GM04504 (cell line): ENCODE measurements around the gene CDYL2.

ENCODE experiments used
- DNase-seq: peaks from one replicate; pipeline ENCODE4 v3.0.0-alpha.2; 2012; ENCODE audit warnings: low read depth

CDYL2 gene

GRCh38 chr16:80620736-80621605 is 183.4 kb downstream of the CDYL2 start:
- no peak for DNase-seq

- no peak for DNase-seq
Measured at GRCh38 chr16:80619824-80620223, 184.6 kb downstream of the CDYL2 start.

GRCh38 chr16:80618862-80619648 is 185.3 kb downstream of the CDYL2 start:
- DNase-seq, result no peak

DNA sequence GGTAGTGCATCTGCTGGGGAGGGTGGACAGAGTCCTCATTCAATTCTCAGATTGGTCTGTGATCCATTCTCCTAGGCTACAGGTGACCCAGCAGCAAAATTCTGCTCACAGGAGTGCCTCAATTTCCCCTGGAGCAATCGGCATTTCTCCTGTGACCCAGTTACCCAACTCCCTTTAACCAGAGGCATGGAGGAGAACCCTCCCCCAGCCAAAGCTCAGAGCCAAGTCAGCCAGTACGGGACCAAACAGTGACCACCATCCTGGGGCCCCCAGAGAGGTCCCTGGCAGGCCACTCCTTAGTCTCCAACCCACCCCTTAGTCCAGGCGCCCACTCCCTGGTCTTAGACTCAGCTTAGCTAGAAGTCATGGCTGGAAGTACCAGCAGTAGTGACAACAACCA is 188.0 kb downstream of the CDYL2 start:
- DNase-seq, result no peak

GRCh38 chr16:80615735-80616134 is 188.7 kb downstream of the CDYL2 start:
- DNase-seq, result no peak

GRCh38 chr16:80614908-80615671 is 189.3 kb downstream of the CDYL2 start:
- no peak for DNase-seq

DNA sequence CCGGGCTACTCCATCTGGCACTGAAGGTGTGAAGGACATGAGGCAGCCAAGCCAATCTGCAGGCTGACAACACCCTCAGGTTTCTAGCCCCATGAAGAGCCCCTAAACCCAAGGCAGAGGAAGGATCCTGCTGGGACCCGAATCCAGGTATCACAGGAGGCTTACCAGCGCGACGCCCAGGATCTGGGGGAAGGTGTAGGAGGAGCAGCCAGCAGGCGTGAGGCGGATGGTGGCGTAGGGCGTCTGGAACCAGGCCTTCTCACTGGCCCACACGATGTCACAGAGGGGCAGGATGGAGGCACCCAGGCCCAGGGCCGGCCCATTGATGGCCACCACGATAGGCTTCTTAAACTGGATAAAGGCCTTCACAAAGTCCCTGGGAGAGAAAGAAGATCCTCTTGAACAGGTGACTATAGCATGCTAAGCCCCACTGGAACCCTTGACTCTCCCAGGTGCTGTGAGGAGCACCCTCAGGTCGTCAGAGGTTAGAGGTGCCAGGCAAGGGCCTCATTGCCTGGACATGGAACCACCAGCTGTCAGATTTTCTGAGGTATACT is 191.9 kb downstream of the CDYL2 start:
- no peak for DNase-seq

- no peak for DNase-seq
Measured at GRCh38 chr16:80611930-80612327, 192.5 kb downstream of the CDYL2 start.

GRCh38 chr16:80611171-80611929 is 193.0 kb downstream of the CDYL2 start:
- no peak for DNase-seq

GRCh38 chr16:80610481-80611156 is 193.8 kb downstream of the CDYL2 start:
- no peak for DNase-seq

- no peak for DNase-seq
Measured at GRCh38 chr16:80608946-80609345, 195.5 kb downstream of the CDYL2 start.

- no peak for DNase-seq
Measured at GRCh38 chr16:80607204-80607603, 197.2 kb downstream of the CDYL2 start.

DNA sequence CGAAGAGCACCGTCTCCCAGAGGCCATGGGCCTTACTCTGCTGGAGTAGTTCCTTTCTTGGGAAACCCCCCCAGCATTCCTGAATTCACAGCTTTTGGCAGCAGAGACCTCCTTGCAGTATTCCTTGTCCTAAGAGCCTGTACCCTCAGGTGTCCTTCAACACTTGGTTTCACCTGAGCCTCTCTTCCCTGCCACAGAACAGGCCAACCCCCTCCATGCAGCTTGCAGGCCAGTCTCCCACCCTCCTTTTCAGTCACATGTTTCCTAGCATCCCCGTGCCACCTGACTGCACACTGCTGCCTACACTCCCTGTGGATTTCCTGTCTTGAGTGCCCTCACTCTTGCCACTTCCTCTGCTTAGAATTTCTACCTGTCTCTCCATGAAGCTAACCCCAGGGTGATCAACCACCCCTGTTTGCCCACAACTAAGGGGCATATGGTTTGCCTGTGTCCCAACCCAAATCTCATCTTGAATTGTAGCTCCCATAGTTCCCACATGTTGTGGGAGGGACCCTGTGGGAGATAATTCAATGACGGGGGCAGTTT is 198.1 kb downstream of the CDYL2 start:
- DNase-seq, result no peak

- DNase-seq, result no peak
Measured at GRCh38 chr16:80604600-80605355, 199.6 kb downstream of the CDYL2 start.

DNA sequence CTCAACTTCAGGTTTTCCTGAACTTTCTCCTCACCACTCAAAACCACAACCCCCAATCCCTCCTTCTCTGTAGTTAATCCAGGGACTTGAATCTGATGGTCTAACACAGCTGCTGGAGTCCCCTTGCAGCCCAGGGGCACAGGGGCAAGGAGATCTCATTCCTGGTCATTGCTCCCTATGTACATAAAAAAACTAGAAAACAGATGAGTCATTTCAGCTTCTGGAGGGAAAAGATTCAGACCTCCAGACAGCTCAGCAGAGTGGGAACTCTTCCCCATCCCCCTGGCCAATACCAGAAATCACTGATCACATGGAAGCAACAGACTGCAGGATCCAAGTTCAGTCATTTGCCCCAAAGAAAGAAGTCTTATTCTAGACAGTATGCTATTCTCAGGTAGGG is 201.5 kb downstream of the CDYL2 start:
- no peak for DNase-seq

- DNase-seq, result no peak
Measured at GRCh38 chr16:80601182-80601581, 203.2 kb downstream of the CDYL2 start.

GRCh38 chr16:80599466-80599865 is 204.9 kb downstream of the CDYL2 start:
- DNase-seq, result no peak

GRCh38 chr16:80596507-80597207 is 207.7 kb downstream of the CDYL2 start:
- no peak for DNase-seq

GRCh38 chr16:80594756-80595155 is 209.6 kb downstream of the CDYL2 start:
- DNase-seq, result no peak
